ENCODE measurements around the gene ARHGEF28. TPM values are rescaled to one million over a fixed set of nuclear protein-coding genes. Genes with fewer than 3 reads are reported as not detected.
A peak's percentile ranks its signal among the peaks of the same experiment; 100 is the strongest.

ARHGEF28 gene
- total and polyA plus RNA-seq, 10 of the 15 experiments (the other 5 are each of a cell fraction or from before 2014, with no cell fraction given), result 0.10 to 0.72 (median 0.22) TPM; not detected in 2

GRCh38 chr5:73796164-73797131 is 170.5 kb downstream of the ARHGEF28 start:
- H2AFZ ChIP-seq (ENCODE audit: control insufficient read depth, low read depth, low read length), result peak overlapping the region; percentile 51
- H3K9ac ChIP-seq (ENCODE audit: control insufficient read depth, insufficient read depth, low read length), result no peak overlapping the region
- peak overlapping the region; percentile 17; the same call in 1 of the 2 replicates for H3K4me2 ChIP-seq (ENCODE audit: control insufficient read depth, insufficient read depth)
- intact Hi-C loops (cut with micrococcal nuclease; ENCODE audit: unreplicated experiment) (no loop called here), in situ Hi-C loops (cut with MboI) (no loop called here)
- no peaks in the 10 kb centered on the region for H3K36me3 ChIP-seq (ENCODE audit: control insufficient read depth in 2 of 2, insufficient read depth in 2 of 2, low read length in 1 of 2)
- H4K20me1 ChIP-seq (ENCODE audit: control insufficient read depth, insufficient read depth), result no peaks in the 10 kb centered on the region
- no peaks in the 10 kb centered on the region for H3K9me3 ChIP-seq (replicated peaks; ENCODE audit: control insufficient read depth, insufficient read depth, low read length)
- peak; percentile 81 for ATAC-seq
- peaks cover 6% of the 10 kb centered on the region for H3K4me1 ChIP-seq (ENCODE audit: control insufficient read depth, insufficient read depth, low read length)
- ChIA-PET CTCF (interaction anchor here (0.7 to 16.6 kb wide), 10 partner anchors 13 to 216 kb away, joined by 3 to 565 read pairs (median 6); no protein-coding TSS in a partner anchor), SMC1A (ENCODE audit: uncharacterized antibody, unreplicated experiment) (interaction anchor here (0.6 to 12.2 kb wide), 12 partner anchors 13 to 238 kb away, joined by 3 to 415 read pairs (median 4); no protein-coding TSS in a partner anchor), POLR2A (interaction anchor here (1.1 kb wide), 1 partner anchor 107 kb away, joined by 3 read pairs; no protein-coding TSS in a partner anchor), RAD21 (ENCODE audit: unreplicated experiment) (interaction anchor here (0.7 to 9.7 kb wide), 10 partner anchors 8 to 850 kb away, joined by 3 to 302 read pairs (median 4); no protein-coding TSS in a partner anchor)
- no peak for FAIRE-seq
- TF ChIP-seq SMAD1 (IDR thresholded peaks at IDR 0.05; ENCODE audit: low read depth, partially characterized antibody) (peak; percentile 67), BHLHE40 (IDR thresholded peaks at IDR 0.05; ENCODE audit: borderline replicate concordance in 1 of 2, low read depth in 2 of 2, low read length in 1 of 2) (peak in 1 of 2 experiments; percentile 75; a peak in 2 of 4 replicates)
- TF ChIP-seq, protein P1, sequence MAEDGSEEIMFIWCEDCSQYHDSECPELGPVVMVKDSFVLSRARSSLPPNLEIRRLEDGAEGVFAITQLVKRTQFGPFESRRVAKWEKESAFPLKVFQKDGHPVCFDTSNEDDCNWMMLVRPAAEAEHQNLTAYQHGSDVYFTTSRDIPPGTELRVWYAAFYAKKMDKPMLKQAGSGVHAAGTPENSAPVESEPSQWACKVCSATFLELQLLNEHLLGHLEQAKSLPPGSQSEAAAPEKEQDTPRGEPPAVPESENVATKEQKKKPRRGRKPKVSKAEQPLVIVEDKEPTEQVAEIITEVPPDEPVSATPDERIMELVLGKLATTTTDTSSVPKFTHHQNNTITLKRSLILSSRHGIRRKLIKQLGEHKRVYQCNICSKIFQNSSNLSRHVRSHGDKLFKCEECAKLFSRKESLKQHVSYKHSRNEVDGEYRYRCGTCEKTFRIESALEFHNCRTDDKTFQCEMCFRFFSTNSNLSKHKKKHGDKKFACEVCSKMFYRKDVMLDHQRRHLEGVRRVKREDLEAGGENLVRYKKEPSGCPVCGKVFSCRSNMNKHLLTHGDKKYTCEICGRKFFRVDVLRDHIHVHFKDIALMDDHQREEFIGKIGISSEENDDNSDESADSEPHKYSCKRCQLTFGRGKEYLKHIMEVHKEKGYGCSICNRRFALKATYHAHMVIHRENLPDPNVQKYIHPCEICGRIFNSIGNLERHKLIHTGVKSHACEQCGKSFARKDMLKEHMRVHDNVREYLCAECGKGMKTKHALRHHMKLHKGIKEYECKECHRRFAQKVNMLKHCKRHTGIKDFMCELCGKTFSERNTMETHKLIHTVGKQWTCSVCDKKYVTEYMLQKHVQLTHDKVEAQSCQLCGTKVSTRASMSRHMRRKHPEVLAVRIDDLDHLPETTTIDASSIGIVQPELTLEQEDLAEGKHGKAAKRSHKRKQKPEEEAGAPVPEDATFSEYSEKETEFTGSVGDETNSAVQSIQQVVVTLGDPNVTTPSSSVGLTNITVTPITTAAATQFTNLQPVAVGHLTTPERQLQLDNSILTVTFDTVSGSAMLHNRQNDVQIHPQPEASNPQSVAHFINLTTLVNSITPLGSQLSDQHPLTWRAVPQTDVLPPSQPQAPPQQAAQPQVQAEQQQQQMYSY (CRISPR knock-in tag; IDR thresholded peaks at IDR 0.05), result no peak
- H3K4me3 ChIP-seq, result no peak overlapping the region
- H3K27ac ChIP-seq (ENCODE audit: control insufficient read depth, insufficient read depth), result no peak overlapping the region
- DNase-seq (ENCODE audit: low read depth, low spot score), result peak; percentile 40
- 14% methylated on average over 11 of the region's 11 CpGs for WGBS (ENCODE audit: insufficient coverage, insufficient replicate concordance, low lambda C conversion rate, missing lambda C conversion rate)
- H3K79me2 ChIP-seq (ENCODE audit: control insufficient read depth, insufficient read depth, low read length), result no peaks in the 10 kb centered on the region
- H3K27me3 ChIP-seq (replicated peaks in 1 of 2; ENCODE audit: control insufficient read depth in 2 of 2, insufficient read depth in 2 of 2, low read length in 1 of 2), result no peaks in the 10 kb centered on the region
- no TSS peak for BruUV-seq (replicated peaks)

All from GM12878 (cell line).